ENCODE results near the gene SLC10A3. TPM values are rescaled to one million over a fixed set of nuclear protein-coding genes. Genes with fewer than 3 reads are reported as not detected.
A peak's percentile ranks its signal among the peaks of the same experiment; 100 is the strongest.

Gene SLC10A3
- total and polyA plus RNA-seq, 2 donors from 2014 or later: 19.0 to 27.3 TPM

DNA sequence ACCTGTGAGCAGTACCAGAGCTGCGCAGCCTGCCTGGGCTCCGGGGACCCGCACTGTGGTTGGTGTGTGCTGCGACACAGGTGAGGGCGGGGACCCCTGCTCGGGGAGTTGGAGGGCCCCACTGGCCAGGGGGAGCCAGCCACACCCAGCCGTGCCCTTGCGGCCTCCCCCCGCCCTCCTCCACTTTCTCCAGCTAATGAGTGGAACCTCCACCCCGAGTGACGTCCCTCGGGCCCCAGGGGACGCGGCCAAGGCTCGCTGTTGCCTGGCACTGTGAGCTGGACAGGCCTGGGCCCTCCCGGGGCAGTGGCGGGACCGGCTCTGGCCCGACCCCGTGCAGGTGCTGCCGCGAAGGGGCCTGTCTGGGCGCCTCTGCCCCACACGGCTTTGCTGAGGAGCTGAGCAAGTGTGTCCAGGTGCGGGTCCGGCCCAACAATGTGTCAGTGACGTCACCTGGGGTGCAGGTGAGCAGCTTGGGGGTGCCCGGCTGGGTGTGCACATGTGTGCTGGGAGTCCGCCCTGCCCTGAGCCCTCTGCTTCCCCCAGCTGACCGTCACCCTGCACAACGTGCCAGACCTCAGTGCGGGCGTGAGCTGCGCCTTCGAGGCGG is 26.7 kb downstream of the SLC10A3 start:
- TF ChIP-seq, protein P1, sequence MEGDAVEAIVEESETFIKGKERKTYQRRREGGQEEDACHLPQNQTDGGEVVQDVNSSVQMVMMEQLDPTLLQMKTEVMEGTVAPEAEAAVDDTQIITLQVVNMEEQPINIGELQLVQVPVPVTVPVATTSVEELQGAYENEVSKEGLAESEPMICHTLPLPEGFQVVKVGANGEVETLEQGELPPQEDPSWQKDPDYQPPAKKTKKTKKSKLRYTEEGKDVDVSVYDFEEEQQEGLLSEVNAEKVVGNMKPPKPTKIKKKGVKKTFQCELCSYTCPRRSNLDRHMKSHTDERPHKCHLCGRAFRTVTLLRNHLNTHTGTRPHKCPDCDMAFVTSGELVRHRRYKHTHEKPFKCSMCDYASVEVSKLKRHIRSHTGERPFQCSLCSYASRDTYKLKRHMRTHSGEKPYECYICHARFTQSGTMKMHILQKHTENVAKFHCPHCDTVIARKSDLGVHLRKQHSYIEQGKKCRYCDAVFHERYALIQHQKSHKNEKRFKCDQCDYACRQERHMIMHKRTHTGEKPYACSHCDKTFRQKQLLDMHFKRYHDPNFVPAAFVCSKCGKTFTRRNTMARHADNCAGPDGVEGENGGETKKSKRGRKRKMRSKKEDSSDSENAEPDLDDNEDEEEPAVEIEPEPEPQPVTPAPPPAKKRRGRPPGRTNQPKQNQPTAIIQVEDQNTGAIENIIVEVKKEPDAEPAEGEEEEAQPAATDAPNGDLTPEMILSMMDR (IDR thresholded peaks at IDR 0.05; ENCODE audit: borderline replicate concordance, extremely low read depth, insufficient read depth): no peak
- Histone ChIP-seq H3K4me3 (ENCODE audit: low read length in 3 of 3) (no peak overlapping the region), H3K9me3 (ENCODE audit: control insufficient read depth in 2 of 3, insufficient read depth in 1 of 3, low read length in 3 of 3) (no peaks in the 10 kb centered on the region), H3K27me3 (ENCODE audit: control insufficient read depth, insufficient read depth, low read length) (no peaks in the 10 kb centered on the region), H3K9ac (ENCODE audit: low read length in 3 of 3) (no peak overlapping the region), H3K27ac (ENCODE audit: low read depth in 2 of 2, low read length in 2 of 2) (no peak overlapping the region), H3K36me3 (ENCODE audit: control insufficient read depth in 2 of 3, insufficient read depth in 3 of 3, low read length in 3 of 3) (no peaks in the 10 kb centered on the region), H3K4me1 (ENCODE audit: control insufficient read depth in 2 of 3, insufficient read depth in 2 of 3, low read depth in 1 of 3, low read length in 3 of 3) (no peaks in the 10 kb centered on the region)
- intact Hi-C loops (cut with DNase I): no loop called here
- no peak for FAIRE-seq
- DNase-seq: peak in 1 of 5 donors; percentile 74

DNA sequence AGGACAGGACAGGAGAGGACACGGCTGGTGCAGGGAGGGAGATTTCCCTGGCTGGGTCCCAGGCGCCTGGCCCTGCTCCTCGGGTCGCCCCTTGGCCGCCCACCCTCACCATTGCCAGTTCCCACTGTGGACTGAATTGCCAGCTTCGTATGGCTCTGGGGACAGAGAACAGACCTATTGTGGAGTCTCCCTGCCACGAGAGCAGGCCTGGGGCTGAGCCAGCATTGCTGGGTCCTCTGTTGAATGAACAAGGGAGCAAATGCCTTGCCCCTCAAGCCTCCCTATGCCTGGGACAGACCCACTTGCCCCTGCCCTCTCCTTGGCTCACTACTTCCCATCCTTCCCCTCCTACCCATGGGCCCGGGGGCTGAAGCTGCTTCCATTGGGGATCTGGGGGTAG is 28.0 kb downstream of the SLC10A3 start:
- intact Hi-C loops (cut with DNase I): no loop called here
- FAIRE-seq: no peak

DNA sequence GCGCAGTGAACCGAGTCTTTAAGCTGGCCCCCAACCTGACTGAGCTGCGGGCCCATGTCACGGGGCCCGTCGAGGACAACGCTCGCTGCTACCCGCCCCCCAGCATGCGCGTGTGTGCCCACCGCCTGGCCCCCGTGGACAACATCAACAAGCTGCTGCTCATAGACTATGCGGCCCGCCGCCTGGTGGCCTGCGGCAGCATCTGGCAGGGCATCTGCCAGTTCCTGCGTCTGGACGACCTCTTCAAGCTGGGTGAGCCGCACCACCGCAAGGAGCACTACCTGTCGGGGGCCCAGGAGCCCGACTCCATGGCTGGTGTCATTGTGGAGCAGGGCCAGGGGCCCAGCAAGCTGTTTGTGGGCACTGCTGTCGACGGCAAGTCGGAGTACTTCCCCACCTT is 30.1 kb downstream of the SLC10A3 start:
- intact Hi-C loops (cut with DNase I): no loop called here
- no peak overlapping the region for H3K4me3 ChIP-seq (ENCODE audit: low read length in 3 of 3)
- peak in 2 of 5 donors; percentile 31 to 75 for DNase-seq
- H3K27ac ChIP-seq (ENCODE audit: low read depth in 2 of 2, low read length in 2 of 2): no peak overlapping the region
- no peak overlapping the region for H3K9ac ChIP-seq (ENCODE audit: low read length in 3 of 3)
- no peaks in the 10 kb centered on the region for H3K36me3 ChIP-seq (ENCODE audit: control insufficient read depth in 2 of 3, insufficient read depth in 3 of 3, low read length in 3 of 3)
- no peaks in the 10 kb centered on the region for H3K9me3 ChIP-seq (ENCODE audit: control insufficient read depth in 2 of 3, insufficient read depth in 1 of 3, low read length in 3 of 3)
- TF ChIP-seq, protein P1 (IDR thresholded peaks at IDR 0.05; ENCODE audit: borderline replicate concordance, extremely low read depth, insufficient read depth): no peak
- no peak for FAIRE-seq
- H3K27me3 ChIP-seq (ENCODE audit: control insufficient read depth, insufficient read depth, low read length): no peaks in the 10 kb centered on the region
- no peaks in the 10 kb centered on the region for H3K4me1 ChIP-seq (ENCODE audit: control insufficient read depth in 2 of 3, insufficient read depth in 2 of 3, low read depth in 1 of 3, low read length in 3 of 3)

More for the DNA sequence above, 28.0 kb downstream of the SLC10A3 start:
- Histone ChIP-seq H3K9ac (ENCODE audit: low read length in 3 of 3) (no peak overlapping the region), H3K4me1 (ENCODE audit: control insufficient read depth in 2 of 3, insufficient read depth in 2 of 3, low read depth in 1 of 3, low read length in 3 of 3) (no peaks in the 10 kb centered on the region), H3K4me3 (ENCODE audit: low read length in 3 of 3) (no peak overlapping the region), H3K9me3 (ENCODE audit: control insufficient read depth in 2 of 3, insufficient read depth in 1 of 3, low read length in 3 of 3) (no peaks in the 10 kb centered on the region), H3K27ac (ENCODE audit: low read depth in 2 of 2, low read length in 2 of 2) (no peak overlapping the region), H3K36me3 (ENCODE audit: control insufficient read depth in 2 of 3, insufficient read depth in 3 of 3, low read length in 3 of 3) (no peaks in the 10 kb centered on the region), H3K27me3 (ENCODE audit: control insufficient read depth, insufficient read depth, low read length) (no peaks in the 10 kb centered on the region)
- TF ChIP-seq, protein P1 (IDR thresholded peaks at IDR 0.05; ENCODE audit: borderline replicate concordance, extremely low read depth, insufficient read depth): no peak
- DNase-seq: no peak

DNA sequence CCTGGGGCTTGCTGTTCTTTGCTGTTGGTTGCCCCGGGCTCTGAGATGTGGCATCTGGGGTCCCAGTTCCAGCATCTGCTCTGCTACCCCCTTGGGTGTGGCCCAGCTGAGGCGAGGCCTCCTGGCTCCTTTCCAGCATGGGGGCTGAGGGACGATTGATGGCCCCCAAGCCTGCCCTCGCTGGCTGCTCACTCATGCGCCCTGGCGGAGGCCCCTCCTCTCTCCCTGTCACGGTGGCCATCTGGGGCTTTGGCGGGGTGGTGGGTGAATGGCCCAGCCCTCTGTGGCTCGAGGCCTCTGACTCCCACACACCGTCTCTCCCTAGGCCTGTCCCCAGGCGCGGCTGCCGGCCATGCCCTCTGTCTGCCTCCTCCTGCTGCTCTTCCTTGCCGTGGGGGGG is 30.6 kb downstream of the SLC10A3 start:
- TF ChIP-seq, protein P1 (IDR thresholded peaks at IDR 0.05; ENCODE audit: borderline replicate concordance, extremely low read depth, insufficient read depth): no peak
- peak; percentile 27 to 68 (median 44) for DNase-seq
- no peak for FAIRE-seq
- Histone ChIP-seq H3K27me3 (ENCODE audit: control insufficient read depth, insufficient read depth, low read length) (no peaks in the 10 kb centered on the region), H3K36me3 (ENCODE audit: control insufficient read depth in 2 of 3, insufficient read depth in 3 of 3, low read length in 3 of 3) (no peaks in the 10 kb centered on the region), H3K4me3 (ENCODE audit: low read length in 3 of 3) (no peak overlapping the region), H3K27ac (ENCODE audit: low read depth in 2 of 2, low read length in 2 of 2) (no peak overlapping the region), H3K4me1 (ENCODE audit: control insufficient read depth in 2 of 3, insufficient read depth in 2 of 3, low read depth in 1 of 3, low read length in 3 of 3) (no peaks in the 10 kb centered on the region), H3K9me3 (ENCODE audit: control insufficient read depth in 2 of 3, insufficient read depth in 1 of 3, low read length in 3 of 3) (no peaks in the 10 kb centered on the region), H3K9ac (ENCODE audit: low read length in 3 of 3) (no peak overlapping the region)
- intact Hi-C loops (cut with DNase I): no loop called here
